Neural crest cell (in vitro differentiated cells): ENCODE results near the gene NELFB. TPM values are rescaled to one million over a fixed set of nuclear protein-coding genes. Genes with fewer than 3 reads are reported as not detected.

Experiments used
- DNase-seq: peaks from one replicate; pipeline ENCODE4 v3.0.0; 2021; ENCODE audit warnings: low read depth, mixed read lengths, low spot score
- H3K27ac Mint-ChIP-seq: one replicate; pipeline ENCODE4 v1.8.0; 2021; ENCODE audit warnings: mild to moderate bottlenecking, mixed read lengths; ENCODE audit not compliant: unreplicated experiment
- H3K27me3 Mint-ChIP-seq: 2 replicates; pipeline ENCODE4 v1.8.0; 2021; ENCODE audit warnings: low read depth, mild to moderate bottlenecking, mixed read lengths
- H3K36me3 Mint-ChIP-seq: 2 replicates; pipeline ENCODE4 v1.8.0; 2021; ENCODE audit warnings: low read depth, mild to moderate bottlenecking, mixed read lengths
- H3K4me1 Mint-ChIP-seq: 2 replicates; pipeline ENCODE4 v1.8.0; 2021; ENCODE audit warnings: mixed read lengths
- H3K4me3 Mint-ChIP-seq: one replicate; pipeline ENCODE4 v1.8.0; 2021; ENCODE audit warnings: mild to moderate bottlenecking, mixed read lengths
- H3K9me3 Mint-ChIP-seq: 2 replicates; pipeline ENCODE4 v1.8.0; 2021; ENCODE audit warnings: mixed read lengths
- CTCF ChIP-seq: fragments of 200-600 bp; sonication (generic); conservative IDR thresholded peaks from 2 replicates; pipeline ENCODE4 v1.5.0; 2021; ENCODE audit warnings: antibody characterized with exemption, mild to moderate bottlenecking
- total RNA-seq: library from RNA; stranded (reverse); gene quantifications from 2 replicates; pipeline ENCODE4 v1.2.1, GENCODE V29; 2021

NELFB gene
- total RNA-seq, 1 donor from 2014 or later, result 79.0 TPM

DNA sequence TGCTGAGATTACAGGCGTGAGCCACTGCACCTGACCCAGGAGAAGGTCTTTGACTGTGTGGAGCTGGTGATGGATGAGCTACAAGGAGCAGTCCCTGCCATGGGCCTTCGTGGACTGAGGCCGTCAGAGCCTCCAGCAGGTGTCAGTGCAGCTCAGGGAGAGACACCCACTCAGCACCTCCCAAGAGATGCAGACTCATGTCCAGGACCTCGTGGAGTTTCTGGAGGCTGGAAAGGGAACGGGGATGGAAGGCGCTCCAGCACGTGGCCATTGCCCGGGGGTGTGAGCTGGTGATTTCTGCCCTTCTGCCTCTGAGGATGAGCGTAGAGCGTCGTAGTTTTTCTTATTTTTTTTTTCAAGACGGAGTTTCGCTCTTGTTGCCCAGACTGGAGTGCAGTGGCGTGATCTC is 31.9 kb downstream of the NELFB start:
- Mint-ChIP-seq H3K27ac (no peak overlapping the region), H3K4me3 (peak overlapping the region; percentile 39), H3K9me3 (peaks cover 2% of the 10 kb centered on the region), H3K36me3 (peaks cover 3% of the 10 kb centered on the region), H3K27me3 (peaks cover 7% of the 10 kb centered on the region), H3K4me1 (peaks cover 5% of the 10 kb centered on the region)
- TF ChIP-seq CTCF, result peak; percentile 66
- no peak for DNase-seq

GRCh38 chr9:137293094-137293481 is 38.0 kb downstream of the NELFB start:
- H3K27ac Mint-ChIP-seq, result no peak overlapping the region
- peaks cover 13% of the 10 kb centered on the region for H3K27me3 Mint-ChIP-seq
- peak overlapping the region; percentile 51 for H3K4me3 Mint-ChIP-seq
- H3K4me1 Mint-ChIP-seq, result peaks cover 14% of the 10 kb centered on the region
- H3K36me3 Mint-ChIP-seq, result no peaks in the 10 kb centered on the region
- no peak for DNase-seq
- no peak for TF ChIP-seq CTCF
- H3K9me3 Mint-ChIP-seq, result no peaks in the 10 kb centered on the region

DNA sequence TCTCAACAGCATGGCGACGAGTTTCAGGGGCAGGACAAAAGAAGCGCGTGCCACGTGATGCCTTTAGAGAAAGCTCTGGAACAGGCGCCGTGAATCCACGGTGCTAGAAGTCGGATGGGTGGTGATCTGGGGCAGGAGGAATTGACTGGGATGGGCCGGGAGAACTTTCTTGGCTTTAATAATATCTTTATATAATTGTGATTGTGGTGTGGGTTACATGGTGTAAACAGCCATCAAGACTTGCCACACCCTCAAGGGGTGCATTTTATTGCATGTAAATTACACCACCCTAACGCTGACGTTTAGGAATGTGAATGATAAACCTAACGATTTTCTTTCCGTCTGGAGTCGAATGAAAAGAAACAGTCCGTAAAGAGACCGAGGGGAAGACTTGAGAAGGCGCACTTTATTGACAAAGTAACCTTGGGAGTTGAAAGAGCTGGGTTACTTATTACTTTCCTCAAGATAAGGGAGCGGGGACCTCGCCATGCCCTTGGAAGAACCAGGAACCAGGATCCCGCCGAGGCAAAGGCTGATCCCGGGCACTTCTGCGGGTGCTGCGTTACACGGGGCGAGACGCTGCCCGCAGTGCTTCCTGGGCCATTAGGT is 38.5 kb downstream of the NELFB start:
- Mint-ChIP-seq H3K4me3 (no peak overlapping the region), H3K27me3 (peaks cover 14% of the 10 kb centered on the region), H3K4me1 (peaks cover 19% of the 10 kb centered on the region), H3K9me3 (no peaks in the 10 kb centered on the region), H3K36me3 (no peaks in the 10 kb centered on the region), H3K27ac (no peak overlapping the region)
- TF ChIP-seq CTCF, result no peak
- DNase-seq, result no peak

GRCh38 chr9:137294091-137294680 is 39.1 kb downstream of the NELFB start:
- H3K4me1 Mint-ChIP-seq, result peaks cover 25% of the 10 kb centered on the region
- H3K9me3 Mint-ChIP-seq, result no peaks in the 10 kb centered on the region
- no peak overlapping the region for H3K27ac Mint-ChIP-seq
- H3K4me3 Mint-ChIP-seq, result peak overlapping the region; percentile 81
- H3K36me3 Mint-ChIP-seq, result no peaks in the 10 kb centered on the region
- no peak for TF ChIP-seq CTCF
- no peak for DNase-seq
- peaks cover 17% of the 10 kb centered on the region for H3K27me3 Mint-ChIP-seq

- peaks cover 30% of the 10 kb centered on the region for H3K4me1 Mint-ChIP-seq
- peaks cover under 1% of the 10 kb centered on the region for H3K36me3 Mint-ChIP-seq
- no peak for DNase-seq
- H3K27ac Mint-ChIP-seq, result no peak overlapping the region
- peaks cover 20% of the 10 kb centered on the region for H3K27me3 Mint-ChIP-seq
- H3K4me3 Mint-ChIP-seq, result peak overlapping the region; percentile 81
- TF ChIP-seq CTCF, result peak; percentile 45
- no peaks in the 10 kb centered on the region for H3K9me3 Mint-ChIP-seq
Measured at GRCh38 chr9:137294681-137295237, 39.6 kb downstream of the NELFB start.
